Measurements from ENCODE around the gene FAM149B1. TPM values are rescaled to one million over a fixed set of nuclear protein-coding genes. Genes with fewer than 3 reads are reported as not detected.

The FAM149B1 gene
- total RNA-seq, 2 donors from 2014 or later, result 9.0 to 13.1 TPM

GRCh38 chr10:73190188-73190587, 22.3 kb downstream of the FAM149B1 start:
- Histone ChIP-seq H3K4me3 (no peak overlapping the region), H3K9me3 (no peaks in the 10 kb centered on the region), H3K36me3 (peaks cover 6% of the 10 kb centered on the region), H3K27me3 (replicated peaks; ENCODE audit: insufficient read depth) (no peaks in the 10 kb centered on the region), H3K4me1 (ENCODE audit: control insufficient read depth in 1 of 2, low read depth in 2 of 2) (no peaks in the 10 kb centered on the region), H3K27ac (no peak overlapping the region)
- TF ChIP-seq, protein P1, sequence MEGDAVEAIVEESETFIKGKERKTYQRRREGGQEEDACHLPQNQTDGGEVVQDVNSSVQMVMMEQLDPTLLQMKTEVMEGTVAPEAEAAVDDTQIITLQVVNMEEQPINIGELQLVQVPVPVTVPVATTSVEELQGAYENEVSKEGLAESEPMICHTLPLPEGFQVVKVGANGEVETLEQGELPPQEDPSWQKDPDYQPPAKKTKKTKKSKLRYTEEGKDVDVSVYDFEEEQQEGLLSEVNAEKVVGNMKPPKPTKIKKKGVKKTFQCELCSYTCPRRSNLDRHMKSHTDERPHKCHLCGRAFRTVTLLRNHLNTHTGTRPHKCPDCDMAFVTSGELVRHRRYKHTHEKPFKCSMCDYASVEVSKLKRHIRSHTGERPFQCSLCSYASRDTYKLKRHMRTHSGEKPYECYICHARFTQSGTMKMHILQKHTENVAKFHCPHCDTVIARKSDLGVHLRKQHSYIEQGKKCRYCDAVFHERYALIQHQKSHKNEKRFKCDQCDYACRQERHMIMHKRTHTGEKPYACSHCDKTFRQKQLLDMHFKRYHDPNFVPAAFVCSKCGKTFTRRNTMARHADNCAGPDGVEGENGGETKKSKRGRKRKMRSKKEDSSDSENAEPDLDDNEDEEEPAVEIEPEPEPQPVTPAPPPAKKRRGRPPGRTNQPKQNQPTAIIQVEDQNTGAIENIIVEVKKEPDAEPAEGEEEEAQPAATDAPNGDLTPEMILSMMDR (IDR thresholded peaks at IDR 0.05), result no peak
- no peak for ATAC-seq (ENCODE audit: insufficient number of reproducible peaks, low FRiP score, low read depth)
- no peak for DNase-seq (ENCODE audit: low spot score)

DNA sequence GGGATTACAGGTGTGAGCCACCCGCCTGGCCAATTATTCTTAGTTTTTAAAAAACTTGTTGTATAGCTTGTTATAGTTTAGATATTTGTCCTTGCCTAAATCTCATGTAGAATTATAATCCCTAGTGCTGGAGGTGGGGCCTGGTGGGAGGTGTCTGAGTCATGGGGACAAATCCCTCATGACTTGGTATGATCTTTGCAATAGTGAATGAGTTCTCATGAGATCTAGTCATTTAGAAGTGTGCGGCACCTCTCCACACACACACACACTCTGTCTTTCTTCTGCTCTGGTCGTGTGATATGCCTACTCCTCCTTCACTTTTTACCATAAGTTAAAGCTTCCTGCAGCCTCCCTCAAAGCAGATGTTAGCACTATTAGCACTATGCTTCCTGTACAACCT, 37.2 kb downstream of the FAM149B1 start:
- Histone ChIP-seq H3K9me3 (no peaks in the 10 kb centered on the region), H3K27ac (no peak overlapping the region), H3K27me3 (replicated peaks; ENCODE audit: insufficient read depth) (no peaks in the 10 kb centered on the region), H3K4me3 (no peak overlapping the region), H3K36me3 (peaks cover 6% of the 10 kb centered on the region), H3K4me1 (ENCODE audit: control insufficient read depth in 1 of 2, low read depth in 2 of 2) (no peaks in the 10 kb centered on the region)
- ATAC-seq (ENCODE audit: insufficient number of reproducible peaks, low FRiP score, low read depth), result no peak
- no peak for DNase-seq (ENCODE audit: low spot score)
- TF ChIP-seq, protein P1 (IDR thresholded peaks at IDR 0.05), result no peak

- no peaks in the 10 kb centered on the region for H3K4me1 ChIP-seq (ENCODE audit: control insufficient read depth in 1 of 2, low read depth in 2 of 2)
- H3K4me3 ChIP-seq, result no peak overlapping the region
- ATAC-seq (ENCODE audit: insufficient number of reproducible peaks, low FRiP score, low read depth), result no peak
- no peaks in the 10 kb centered on the region for H3K9me3 ChIP-seq
- no peak for DNase-seq (ENCODE audit: low spot score)
- no peaks in the 10 kb centered on the region for H3K27me3 ChIP-seq (replicated peaks; ENCODE audit: insufficient read depth)
- TF ChIP-seq, protein P1 (IDR thresholded peaks at IDR 0.05), result no peak
- H3K27ac ChIP-seq, result no peak overlapping the region
- peaks cover 9% of the 10 kb centered on the region for H3K36me3 ChIP-seq
Observed at GRCh38 chr10:73205890-73206289, 38.0 kb downstream of the FAM149B1 start.

DNA sequence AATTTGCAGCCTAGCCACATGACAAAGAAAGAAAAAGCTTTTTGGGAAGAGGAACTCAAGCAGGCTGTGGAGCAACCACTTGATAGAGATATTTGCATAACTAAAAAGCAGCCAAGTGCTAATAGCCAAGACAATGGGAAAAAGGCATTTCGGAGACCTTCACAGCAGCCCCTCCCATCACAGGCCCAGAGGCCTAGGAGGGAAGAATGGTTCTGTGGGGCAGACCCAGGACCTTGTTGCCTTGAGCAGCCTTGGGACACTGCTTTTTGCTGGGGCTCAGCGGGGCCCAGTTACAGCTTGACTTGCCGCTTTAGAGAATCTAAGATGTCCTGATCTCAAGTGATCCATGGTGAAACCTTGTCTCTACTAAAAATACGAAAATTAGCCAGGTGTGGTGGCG, 38.5 kb downstream of the FAM149B1 start:
- Histone ChIP-seq H3K27me3 (replicated peaks; ENCODE audit: insufficient read depth) (no peaks in the 10 kb centered on the region), H3K36me3 (peaks cover 9% of the 10 kb centered on the region), H3K4me3 (no peak overlapping the region), H3K27ac (no peak overlapping the region), H3K9me3 (no peaks in the 10 kb centered on the region), H3K4me1 (ENCODE audit: control insufficient read depth in 1 of 2, low read depth in 2 of 2) (no peaks in the 10 kb centered on the region)
- ATAC-seq (ENCODE audit: insufficient number of reproducible peaks, low FRiP score, low read depth), result no peak
- TF ChIP-seq, protein P1 (IDR thresholded peaks at IDR 0.05), result no peak
- no peak for DNase-seq (ENCODE audit: low spot score)

DNA sequence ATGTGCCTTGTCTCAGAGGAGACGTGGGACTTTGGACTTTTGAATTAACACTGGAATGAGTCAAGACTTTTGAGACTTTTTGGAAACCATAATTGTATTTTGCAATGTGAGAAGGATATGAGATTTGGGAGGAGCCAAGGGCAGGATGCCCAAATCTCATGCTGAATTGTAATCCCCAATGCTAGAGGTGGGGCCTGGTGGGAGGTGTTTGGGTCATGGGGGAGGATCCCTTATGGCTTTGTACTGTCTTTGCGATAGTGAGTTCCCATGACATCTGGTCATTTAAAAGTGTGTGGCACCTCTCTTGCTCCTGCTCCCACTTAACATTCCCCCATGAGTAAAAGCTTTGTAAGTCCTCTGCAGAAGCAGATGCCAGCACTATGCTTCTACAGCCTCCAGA, 40.0 kb downstream of the FAM149B1 start:
- ATAC-seq (ENCODE audit: insufficient number of reproducible peaks, low FRiP score, low read depth), result no peak
- Histone ChIP-seq H3K27ac (no peak overlapping the region), H3K36me3 (peaks cover 9% of the 10 kb centered on the region), H3K4me3 (no peak overlapping the region), H3K4me1 (ENCODE audit: control insufficient read depth in 1 of 2, low read depth in 2 of 2) (no peaks in the 10 kb centered on the region), H3K9me3 (no peaks in the 10 kb centered on the region), H3K27me3 (replicated peaks; ENCODE audit: insufficient read depth) (no peaks in the 10 kb centered on the region)
- DNase-seq (ENCODE audit: low spot score), result no peak
- TF ChIP-seq, protein P1 (IDR thresholded peaks at IDR 0.05), result no peak
